GM12878 (cell line): ENCODE results near the gene ANLN. TPM values are rescaled to one million over a fixed set of nuclear protein-coding genes. Genes with fewer than 3 reads are reported as not detected.

Experiments used
- ATAC-seq: fragments of 200-7000 bp; cut with Tn5 transposase; 3 replicates; pipeline ENCODE4 v1.9.1; 2020; ENCODE audit warnings: mild to moderate bottlenecking, moderate library complexity
- BruUV-seq: library from RNA; stranded (reverse); fragments of 400-500 nt; replicated peaks from 2 replicates; lab custom pipeline; 2021; lab: Mats Ljungman, UMichigan
- CTCF ChIA-PET: fragments of 300-600 bp; sonication (Branson Sonifier 250); formaldehyde crosslinking; extraction: SDS; loops from one replicate; lab custom pipeline; 2021; ENCODE audit warnings: inconsistent platforms; lab: Yijun Ruan, JAX
- POLR2A ChIA-PET: fragments of 350-600 bp; formaldehyde crosslinking; extraction: SDS; loops from one replicate; lab custom pipeline; 2021; ENCODE audit warnings: inconsistent platforms; lab: Charles Lee
- RAD21 ChIA-PET: fragments of 300-600 bp; sonication (Branson Sonifier 250); formaldehyde crosslinking; loops from one replicate; lab custom pipeline; 2023; ENCODE audit warnings: antibody characterized with exemption; ENCODE audit not compliant: unreplicated experiment; lab: Charles Lee
- SMC1A ChIA-PET: fragments of 300-600 bp; sonication (Branson Sonifier 250); formaldehyde crosslinking; loops from one replicate; lab custom pipeline; 2023; ENCODE audit not compliant: unreplicated experiment, uncharacterized antibody; lab: Charles Lee
- DNase-seq: peaks from one replicate; pipeline ENCODE4 v3.0.0-alpha.2; 2011; ENCODE audit warnings: low read depth, low spot score
- FAIRE-seq: peaks from 3 replicates; lab custom pipeline; 2011; peaks lifted over from hg19 to GRCh38; lab: Jason Lieb, UNC
- H2AFZ ChIP-seq: 2 replicates; pipeline ENCODE4 v1.6.0; 2011; ENCODE audit warnings: low read depth, low read length, control low read depth; ENCODE audit not compliant: control insufficient read depth
- H3K27ac ChIP-seq: 2 replicates; pipeline ENCODE4 v1.5.1; 2011; ENCODE audit warnings: control low read depth; ENCODE audit not compliant: control insufficient read depth, insufficient read depth
- H3K27me3 ChIP-seq, 2 experiments: replicated peaks in 1 of 2; 2 replicates each; pipeline versions ENCODE4 v1.6.0 to v1.6.1; 2011; ENCODE audit warnings: low read length in 1 of 2; ENCODE audit not compliant: control insufficient read depth in 2 of 2, insufficient read depth in 2 of 2
- H3K36me3 ChIP-seq, 2 experiments: 2 replicates each; pipeline ENCODE4 v1.5.1; 2011; ENCODE audit warnings: low read length in 1 of 2; ENCODE audit not compliant: control insufficient read depth in 2 of 2, insufficient read depth in 2 of 2
- H3K4me1 ChIP-seq: 2 replicates; pipeline ENCODE4 v1.6.1; 2011; ENCODE audit warnings: mild to moderate bottlenecking, low read length, moderate library complexity, mixed read lengths; ENCODE audit not compliant: control insufficient read depth, insufficient read depth
- H3K4me2 ChIP-seq: 2 replicates; pipeline ENCODE4 v1.6.0; 2011; ENCODE audit warnings: control low read depth; ENCODE audit not compliant: control insufficient read depth, insufficient read depth
- H3K4me3 ChIP-seq: fragments of 200-600 bp; sonication (generic); 2 replicates; pipeline ENCODE4 v1.5.1; 2016
- H3K79me2 ChIP-seq: 2 replicates; pipeline ENCODE4 v1.6.0; 2011; ENCODE audit warnings: low read length; ENCODE audit not compliant: control insufficient read depth, insufficient read depth
- H3K9ac ChIP-seq: 2 replicates; pipeline ENCODE4 v1.8.0; 2011; ENCODE audit warnings: low read length, control low read depth, mixed read lengths; ENCODE audit not compliant: control insufficient read depth, insufficient read depth
- H3K9me3 ChIP-seq: replicated peaks from 3 replicates; pipeline ENCODE4 v1.5.1; 2011; ENCODE audit warnings: mild to moderate bottlenecking, low read length; ENCODE audit not compliant: control insufficient read depth, insufficient read depth
- H4K20me1 ChIP-seq: 2 replicates; pipeline ENCODE4 v1.6.0; 2011; ENCODE audit not compliant: control insufficient read depth, insufficient read depth
- E2F4 ChIP-seq: IDR thresholded peaks from 2 replicates; pipeline ENCODE4 v1.6.1; 2012; ENCODE audit warnings: low read depth, low read length, improper control_type of control experiment
- SIX5 ChIP-seq: IDR thresholded peaks from 2 replicates; pipeline ENCODE4 v1.6.1; 2011; ENCODE audit warnings: mild to moderate bottlenecking, low read depth, low read length, moderate library complexity; ENCODE audit not compliant: severe bottlenecking
- SPI1 ChIP-seq: IDR thresholded peaks from 2 replicates; pipeline ENCODE4 v1.6.1; 2011; ENCODE audit warnings: low read depth, mild to moderate bottlenecking, low read length, moderate library complexity, borderline replicate concordance; ENCODE audit not compliant: insufficient read depth
- WGBS: methylation state at CpG from one replicate; pipeline ENCODE4 v1.1.6; 2016; ENCODE audit warnings: low lambda C conversion rate; ENCODE audit not compliant: insufficient replicate concordance, insufficient coverage; ENCODE audit errors: missing lambda C conversion rate; 5-methylcytosine and 5-hydroxymethylcytosine counted together
- in situ Hi-C: fragments of 300-500 bp; cut with MboI; formaldehyde crosslinking; loops from 9 replicates; pipeline ENCODE4 v1.14.3; 2018; ENCODE audit warnings: mixed read lengths
- intact Hi-C: fragments of 100-400 bp; cut with micrococcal nuclease; formaldehyde crosslinking; loops from one replicate; pipeline ENCODE4 v1.14.2; 2022; ENCODE audit not compliant: unreplicated experiment
- polyA plus RNA-seq, 11 experiments: library from polyadenylated mRNA; depleted of rRNA in 4 of 11; unstranded in 6 of 11; stranded (reverse) in 5 of 11; fragments of >200 nt; fragmentation: Nextera tagmentation in 4 of 11; fragmentation: Illumina TruSeq in 1 of 11; extraction: Ambion mirVana in 4 of 11; extraction: Trizol in 1 of 11; gene quantifications; 1 replicate in 1 of 11; 2 replicates in 10 of 11; pipeline versions ENCODE4 v1.2.1 to v1.2.3, GENCODE V29; 2011 to 2016; ENCODE audit warnings: inconsistent platforms in 2 of 11, missing spikeins in 2 of 11, low read depth in 1 of 11
- total RNA-seq, 4 experiments: library from RNA; depleted of rRNA in 3 of 4; stranded (reverse); fragments of >200 nt in 3 of 4; fragmentation: Illumina TruSeq in 1 of 4; extraction: Trizol in 1 of 4; gene quantifications; 2 replicates each; pipeline versions ENCODE4 v1.2.1 to v1.2.3, GENCODE V29; 2013 to 2021
- TF ChIP-seq, protein P1 (sequence below): fragments of 150-350 bp; IDR thresholded peaks from 2 replicates; pipeline ENCODE4 v1.6.1; 2014; ENCODE audit warnings: mild to moderate bottlenecking, low read depth, low read length

The ANLN gene
- total and polyA plus RNA-seq, 10 of the 15 experiments (the other 5 are each of a cell fraction or from before 2014, with no cell fraction given): 9.5 to 32.1 (median 24.2) TPM

DNA sequence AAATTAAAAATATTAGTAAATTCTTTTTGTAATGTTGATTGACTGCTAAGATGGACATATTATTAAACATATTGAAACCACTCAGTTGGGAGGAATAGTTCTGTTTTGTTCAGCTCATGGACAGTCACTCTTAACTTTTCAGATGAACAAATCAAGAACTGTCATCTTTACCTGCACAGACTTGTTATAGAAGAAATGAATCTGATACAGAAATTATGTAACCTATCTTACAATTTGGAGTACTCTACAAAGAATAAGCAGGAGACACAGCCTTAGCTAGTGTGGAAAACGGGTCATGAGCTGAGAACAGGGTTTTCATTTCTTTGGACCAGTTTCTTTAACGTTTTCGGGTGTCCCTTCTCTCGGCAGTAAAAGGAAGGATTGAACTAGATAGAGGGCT lies 1.2 kb upstream of the ANLN start (continued):
- TF ChIP-seq, protein P1, sequence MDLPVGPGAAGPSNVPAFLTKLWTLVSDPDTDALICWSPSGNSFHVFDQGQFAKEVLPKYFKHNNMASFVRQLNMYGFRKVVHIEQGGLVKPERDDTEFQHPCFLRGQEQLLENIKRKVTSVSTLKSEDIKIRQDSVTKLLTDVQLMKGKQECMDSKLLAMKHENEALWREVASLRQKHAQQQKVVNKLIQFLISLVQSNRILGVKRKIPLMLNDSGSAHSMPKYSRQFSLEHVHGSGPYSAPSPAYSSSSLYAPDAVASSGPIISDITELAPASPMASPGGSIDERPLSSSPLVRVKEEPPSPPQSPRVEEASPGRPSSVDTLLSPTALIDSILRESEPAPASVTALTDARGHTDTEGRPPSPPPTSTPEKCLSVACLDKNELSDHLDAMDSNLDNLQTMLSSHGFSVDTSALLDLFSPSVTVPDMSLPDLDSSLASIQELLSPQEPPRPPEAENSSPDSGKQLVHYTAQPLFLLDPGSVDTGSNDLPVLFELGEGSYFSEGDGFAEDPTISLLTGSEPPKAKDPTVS: no peak
- TF ChIP-seq E2F4: no peak

GRCh38 chr7:36390199-36391090 lies 783 bp downstream of the ANLN start:
- FAIRE-seq (no peak), DNase-seq (no peak), ATAC-seq (peak; percentile 48)
- under 1% methylated on average over 26 of the region's 26 CpGs for WGBS
- no peaks in the 10 kb centered on the region for H3K27me3 ChIP-seq
- ChIA-PET SMC1A (no interaction called here), CTCF (interaction anchor here (0.9 to 3.0 kb wide), 2 partner anchors 24 to 810 kb away, joined by 3 to 17 read pairs; a partner anchor contains a TSS), RAD21 (no interaction called here), POLR2A (interaction anchor here (1.3 kb wide), 2 partner anchors 23 to 1425 kb away, joined by 3 to 4 read pairs; no protein-coding TSS in a partner anchor)
- BruUV-seq: TSS peak; percentile 71
- peak overlapping the region; percentile 89 for H3K4me2 ChIP-seq
- peak overlapping the region; percentile 88 for H2AFZ ChIP-seq
- no peaks in the 10 kb centered on the region for H3K4me1 ChIP-seq
- TF ChIP-seq SIX5: no peak
- TF ChIP-seq SPI1: peak; percentile 64; the same call in 1 of the 2 replicates
- peak overlapping the region; percentile 77 for H3K9ac ChIP-seq
- peak overlapping the region; percentile 93 for H3K4me3 ChIP-seq
- in situ Hi-C loops: no loop called here
- H4K20me1 ChIP-seq: no peaks in the 10 kb centered on the region
- H3K36me3 ChIP-seq: no peaks in the 10 kb centered on the region
- peak overlapping the region; percentile 62 for H3K27ac ChIP-seq
- H3K79me2 ChIP-seq: peaks cover 58% of the 10 kb centered on the region
- H3K9me3 ChIP-seq: peaks cover 2% of the 10 kb centered on the region; the same call in 2 of the 3 replicates
- intact Hi-C loops: no loop called here
